Brain microvascular endothelial cell (primary cell): Measurements from ENCODE around the gene ADAM22.

Source experiments
- DNase-seq: peaks from one replicate; pipeline ENCODE4 v3.0.0-alpha.2; 2020
- H3K27ac ChIP-seq: fragments of 250-450 bp; sonication (Bioruptor Pico); 2 replicates; pipeline ENCODE4 v1.5.1; 2020; ENCODE audit warnings: mild to moderate bottlenecking, moderate library complexity
- H3K27me3 ChIP-seq: fragments of 250-450 bp; sonication (Bioruptor Pico); replicated peaks from 2 replicates; pipeline ENCODE4 v1.5.1; 2020; ENCODE audit warnings: mild to moderate bottlenecking
- H3K36me3 ChIP-seq: fragments of 250-450 bp; sonication (Bioruptor Pico); replicated peaks from 2 replicates; pipeline ENCODE4 v1.5.1; 2020; ENCODE audit warnings: mild to moderate bottlenecking
- H3K4me3 ChIP-seq: 2 replicates; pipeline ENCODE4 v1.5.1; 2011; ENCODE audit warnings: low read depth, mild to moderate bottlenecking, control low read depth, low read length, moderate library complexity
- in situ Hi-C: cut with HindIII; loops from 2 replicates; pipeline ENCODE4 v1.10.0; 2017; ENCODE audit warnings: low sequenced_read_pairs, low pct_ligation_motif_present
- TF ChIP-seq, protein P1 (sequence below): IDR thresholded peaks from 2 replicates; pipeline ENCODE4 v1.5.1; 2011; ENCODE audit warnings: low read depth, mild to moderate bottlenecking, moderate library complexity, low read length, control low read depth, inconsistent platforms; ENCODE audit errors: missing control alignments

Gene ADAM22

GRCh38 chr7:88092676-88092999, 158.6 kb downstream of the ADAM22 start:
- no peak overlapping the region for H3K4me3 ChIP-seq
- no peaks in the 10 kb centered on the region for H3K27me3 ChIP-seq
- H3K36me3 ChIP-seq: no peaks in the 10 kb centered on the region
- in situ Hi-C loops: no loop called here
- DNase-seq: no peak
- TF ChIP-seq, protein P1, sequence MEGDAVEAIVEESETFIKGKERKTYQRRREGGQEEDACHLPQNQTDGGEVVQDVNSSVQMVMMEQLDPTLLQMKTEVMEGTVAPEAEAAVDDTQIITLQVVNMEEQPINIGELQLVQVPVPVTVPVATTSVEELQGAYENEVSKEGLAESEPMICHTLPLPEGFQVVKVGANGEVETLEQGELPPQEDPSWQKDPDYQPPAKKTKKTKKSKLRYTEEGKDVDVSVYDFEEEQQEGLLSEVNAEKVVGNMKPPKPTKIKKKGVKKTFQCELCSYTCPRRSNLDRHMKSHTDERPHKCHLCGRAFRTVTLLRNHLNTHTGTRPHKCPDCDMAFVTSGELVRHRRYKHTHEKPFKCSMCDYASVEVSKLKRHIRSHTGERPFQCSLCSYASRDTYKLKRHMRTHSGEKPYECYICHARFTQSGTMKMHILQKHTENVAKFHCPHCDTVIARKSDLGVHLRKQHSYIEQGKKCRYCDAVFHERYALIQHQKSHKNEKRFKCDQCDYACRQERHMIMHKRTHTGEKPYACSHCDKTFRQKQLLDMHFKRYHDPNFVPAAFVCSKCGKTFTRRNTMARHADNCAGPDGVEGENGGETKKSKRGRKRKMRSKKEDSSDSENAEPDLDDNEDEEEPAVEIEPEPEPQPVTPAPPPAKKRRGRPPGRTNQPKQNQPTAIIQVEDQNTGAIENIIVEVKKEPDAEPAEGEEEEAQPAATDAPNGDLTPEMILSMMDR: no peak
- H3K27ac ChIP-seq: no peak overlapping the region

- Histone ChIP-seq H3K27ac (no peak overlapping the region), H3K4me3 (no peak overlapping the region), H3K36me3 (no peaks in the 10 kb centered on the region), H3K27me3 (no peaks in the 10 kb centered on the region)
- DNase-seq: no peak
- in situ Hi-C loops: no loop called here
- TF ChIP-seq, protein P1: no peak
Measured at GRCh38 chr7:88101769-88102168, 167.7 kb downstream of the ADAM22 start.

- TF ChIP-seq, protein P1: no peak
- Histone ChIP-seq H3K27ac (no peak overlapping the region), H3K4me3 (no peak overlapping the region), H3K36me3 (no peaks in the 10 kb centered on the region), H3K27me3 (no peaks in the 10 kb centered on the region)
- in situ Hi-C loops: no loop called here
- no peak for DNase-seq
Measured at GRCh38 chr7:88102675-88103074, 168.6 kb downstream of the ADAM22 start.

DNA sequence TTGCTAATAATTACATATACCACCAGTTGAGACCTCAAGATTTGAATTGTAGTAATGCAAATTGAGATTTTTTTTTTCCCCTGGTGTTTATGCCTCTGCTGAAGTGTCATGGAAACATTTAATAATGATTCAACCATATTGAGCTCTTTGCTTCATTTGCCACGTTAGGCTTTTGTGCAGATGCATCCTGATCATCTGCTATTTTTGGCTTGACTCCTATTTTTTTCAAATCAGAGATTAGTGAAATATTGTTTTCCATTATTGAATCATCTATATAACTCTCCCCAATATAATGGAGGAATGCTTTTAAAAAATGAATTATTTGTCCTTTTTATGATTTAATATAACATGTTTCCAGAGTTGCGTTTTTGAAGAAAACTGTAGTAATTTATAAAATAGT, 170.7 kb downstream of the ADAM22 start:
- in situ Hi-C loops: no loop called here
- H3K4me3 ChIP-seq: no peak overlapping the region
- no peak for DNase-seq

GRCh38 chr7:88105231-88105630, 171.2 kb downstream of the ADAM22 start:
- TF ChIP-seq, protein P1: no peak
- in situ Hi-C loops: no loop called here
- H3K36me3 ChIP-seq: no peaks in the 10 kb centered on the region

More for the DNA sequence above, 170.7 kb downstream of the ADAM22 start:
- no peak overlapping the region for H3K27ac ChIP-seq
- no peaks in the 10 kb centered on the region for H3K36me3 ChIP-seq
- TF ChIP-seq, protein P1: no peak
- no peaks in the 10 kb centered on the region for H3K27me3 ChIP-seq

DNA sequence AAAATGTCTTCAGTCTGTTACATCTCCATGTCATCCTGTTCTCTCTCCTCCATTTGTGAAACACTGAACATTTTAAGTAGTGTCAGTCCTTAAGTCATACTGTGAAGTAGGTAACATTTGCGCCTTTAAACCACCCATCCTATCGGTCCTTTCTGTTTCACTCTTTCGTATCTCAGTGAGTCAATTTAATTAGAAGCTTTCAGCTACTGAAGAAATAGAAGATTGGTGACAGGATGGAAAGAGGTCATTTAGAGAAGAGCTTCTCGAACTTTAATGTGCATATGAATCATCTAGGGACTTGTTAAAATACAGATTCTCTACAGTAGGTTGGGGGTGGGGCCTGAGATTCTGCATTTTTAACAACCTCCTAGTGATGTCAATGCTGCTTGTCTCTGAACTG, 172.4 kb downstream of the ADAM22 start:
- in situ Hi-C loops: no loop called here
- DNase-seq: no peak
- Histone ChIP-seq H3K27ac (no peak overlapping the region), H3K27me3 (no peaks in the 10 kb centered on the region), H3K4me3 (no peak overlapping the region), H3K36me3 (no peaks in the 10 kb centered on the region)
- TF ChIP-seq, protein P1: no peak

More at GRCh38 chr7:88105231-88105630, 171.2 kb downstream of the ADAM22 start:
- Histone ChIP-seq H3K4me3 (no peak overlapping the region), H3K27me3 (no peaks in the 10 kb centered on the region), H3K27ac (no peak overlapping the region)
- no peak for DNase-seq
